B cell (primary cell): ENCODE results near the gene LUC7L. TPM values are rescaled to one million over a fixed set of nuclear protein-coding genes. Genes with fewer than 3 reads are reported as not detected.

Experiments
- ATAC-seq: fragments of 200-7000 bp; cut with Tn5 transposase; one replicate; pipeline ENCODE4 v1.10.0; 2021; ENCODE audit warnings: low read depth, mild to moderate bottlenecking, moderate number of reproducible peaks, moderate library complexity
- CTCF ChIA-PET: fragments of 350-600 bp; sonication (Branson Sonifier 250); formaldehyde crosslinking; loops from one replicate; lab custom pipeline; 2021; ENCODE audit warnings: antibody characterized with exemption, inconsistent platforms; lab: Charles Lee
- POLR2A ChIA-PET: fragments of 350-600 bp; sonication (Branson Sonifier 250); formaldehyde crosslinking; loops from one replicate; lab custom pipeline; 2021; ENCODE audit warnings: antibody characterized with exemption; lab: Charles Lee
- DNase-seq: peaks from one replicate; pipeline ENCODE4 v3.0.0; 2013
- H2AFZ ChIP-seq: 2 replicates; pipeline ENCODE4 v1.6.1; 2012; ENCODE audit warnings: mild to moderate bottlenecking, low read depth, low read length; ENCODE audit not compliant: insufficient read depth, poor library complexity, severe bottlenecking
- H3K27ac ChIP-seq, 2 donors: 1 replicate in 1 of 2; 2 replicates in 1 of 2; pipeline ENCODE4 v1.5.1; 2012 to 2013; ENCODE audit warnings: low read length in 2 of 2, mild to moderate bottlenecking in 2 of 2, moderate library complexity in 1 of 2
- H3K27me3 ChIP-seq, 4 experiments: fragments of 200-600 bp in 1 of 4; sonication (generic) in 1 of 4; replicated peaks in 1 of 4; 1 replicate in 2 of 4; 2 replicates in 2 of 4; pipeline versions ENCODE4 v1.6.1 to v1.7.0; 2013 to 2016; ENCODE audit warnings: low read length in 3 of 4, mild to moderate bottlenecking in 2 of 4, mixed read lengths in 1 of 4, moderate library complexity in 1 of 4; ENCODE audit not compliant: insufficient read depth in 4 of 4, control insufficient read depth in 3 of 4; ENCODE audit errors: control extremely low read depth in 1 of 4
- H3K36me3 ChIP-seq, 2 experiments: replicated peaks in 1 of 2; 1 replicate in 1 of 2; 2 replicates in 1 of 2; pipeline versions ENCODE4 v1.6.1 to v1.7.1; 2013; ENCODE audit warnings: low read length in 1 of 2; ENCODE audit not compliant: insufficient read depth in 2 of 2, control insufficient read depth in 1 of 2; ENCODE audit errors: control extremely low read depth in 1 of 2, extremely low read depth in 1 of 2
- H3K4me1 ChIP-seq, 2 donors: fragments of 200-600 bp in 1 of 2; sonication (generic) in 1 of 2; 1 replicate in 1 of 2; 2 replicates in 1 of 2; pipeline versions ENCODE4 v1.5.1 to v1.6.1; 2013 to 2017; ENCODE audit warnings: low read length in 2 of 2; ENCODE audit not compliant: control insufficient read depth in 2 of 2, insufficient read depth in 2 of 2
- H3K4me2 ChIP-seq: replicated peaks from 2 replicates; pipeline ENCODE3; 2012; ENCODE audit warnings: mild to moderate bottlenecking, low read depth, low read length; ENCODE audit not compliant: poor library complexity, severe bottlenecking
- H3K4me3 ChIP-seq, 5 experiments: fragments of 200-600 bp in 1 of 5; sonication (generic) in 1 of 5; 1 replicate in 3 of 5; 2 replicates in 2 of 5; pipeline versions ENCODE4 v1.5.1 to v1.7.0; 2011 to 2016; ENCODE audit warnings: low read length in 4 of 5, mild to moderate bottlenecking in 4 of 5, low read depth in 2 of 5, control low read depth in 1 of 5, moderate library complexity in 1 of 5; ENCODE audit not compliant: insufficient read depth in 1 of 5; ENCODE audit errors: control extremely low read depth in 1 of 5, extremely low read depth in 1 of 5
- H3K79me2 ChIP-seq: fragments of 200-600 bp; sonication (generic); one replicate; pipeline ENCODE4 v1.6.0; 2016; ENCODE audit warnings: low read length; ENCODE audit not compliant: control insufficient read depth, insufficient read depth
- H3K9ac ChIP-seq: fragments of 200-600 bp; sonication (generic); 2 replicates; pipeline ENCODE4 v1.6.1; 2017; ENCODE audit warnings: mild to moderate bottlenecking, low read length, moderate library complexity
- H3K9me3 ChIP-seq, 3 donors: one replicate each; pipeline versions ENCODE4 v1.6.1 to v1.7.1; 2013; ENCODE audit warnings: low read length in 2 of 3; ENCODE audit not compliant: control insufficient read depth in 2 of 3, insufficient read depth in 1 of 3; ENCODE audit errors: control extremely low read depth in 1 of 3
- H4K20me1 ChIP-seq: 2 replicates; pipeline ENCODE4 v1.6.0; 2012; ENCODE audit warnings: mild to moderate bottlenecking, low read length; ENCODE audit not compliant: insufficient read depth, control insufficient read depth, poor library complexity, severe bottlenecking
- H3K27ac Mint-ChIP-seq: one replicate; pipeline ENCODE4 v1.8.0; 2021; ENCODE audit warnings: mixed read lengths
- H3K27me3 Mint-ChIP-seq: one replicate; pipeline ENCODE4 v1.8.0; 2021; ENCODE audit warnings: mixed read lengths
- H3K4me1 Mint-ChIP-seq: one replicate; pipeline ENCODE4 v1.8.0; 2021; ENCODE audit warnings: mixed read lengths
- H3K4me3 Mint-ChIP-seq: one replicate; pipeline ENCODE4 v1.8.0; 2021; ENCODE audit warnings: mixed read lengths
- H3K9me3 Mint-ChIP-seq: one replicate; pipeline ENCODE4 v1.8.0; 2022; ENCODE audit warnings: mixed read lengths; ENCODE audit not compliant: insufficient read depth
- CTCF ChIP-seq: fragments of 200-600 bp; IDR thresholded peaks from one replicate; pipeline ENCODE4 v1.8.0; 2022; ENCODE audit warnings: antibody characterized with exemption, mild to moderate bottlenecking
- EZH2 ChIP-seq: IDR thresholded peaks from 2 replicates; pipeline ENCODE4 v1.6.1; 2012; ENCODE audit warnings: borderline replicate concordance, low read depth, mild to moderate bottlenecking, moderate library complexity, low read length; ENCODE audit not compliant: insufficient read depth, poor library complexity, severe bottlenecking
- WGBS: methylation state at CpG from one replicate; pipeline ENCODE4 v1.1.5; 2013; ENCODE audit warnings: missing lambda C conversion rate; ENCODE audit not compliant: insufficient coverage; 5-methylcytosine and 5-hydroxymethylcytosine counted together
- intact Hi-C: fragments of 100-400 bp; cut with micrococcal nuclease; formaldehyde crosslinking; loops from one replicate; pipeline ENCODE4 v1.10.0; 2022
- polyA plus RNA-seq: library from polyadenylated mRNA; depleted of rRNA; stranded (reverse); fragments of >200 nt; gene quantifications from 2 replicates; pipeline ENCODE4 v1.2.3, GENCODE V29; 2012
- total RNA-seq, 2 donors: library from RNA; stranded (reverse); fragments of 120-200 nt in 1 of 2; gene quantifications; 1 replicate in 1 of 2; 2 replicates in 1 of 2; pipeline versions ENCODE4 v1.2.3 to v1.2.4, GENCODE V29; 2013 to 2022

LUC7L gene
- total and polyA plus RNA-seq, 2 donors (not counting 1 experiment from before 2014, with no cell fraction given), result 148 to 181 TPM

GRCh38 chr16:245105-245504 is 15.9 kb upstream of the LUC7L start:
- Mint-ChIP-seq H3K4me3 (no peak overlapping the region), H3K27me3 (no peaks in the 10 kb centered on the region), H3K9me3 (no peaks in the 10 kb centered on the region), H3K27ac (no peak overlapping the region), H3K4me1 (peaks cover 8% of the 10 kb centered on the region)
- Histone ChIP-seq H2AFZ (no peak overlapping the region), H3K4me3 (no peak overlapping the region), H3K4me1 (peaks cover 0 to 3% of the 10 kb centered on the region in 2 donors), H3K4me2 (no peak overlapping the region), H3K9ac (no peak overlapping the region), H3K79me2 (peaks cover 66% of the 10 kb centered on the region), H4K20me1 (peaks cover 17% of the 10 kb centered on the region), H3K27me3 (no peaks in the 10 kb centered on the region), H3K27ac (no peak overlapping the region), H3K9me3 (no peaks in the 10 kb centered on the region), H3K36me3 (peaks cover 0 to 4% of the 10 kb centered on the region in 2 experiments)
- TF ChIP-seq CTCF, result no peak
- no peak for TF ChIP-seq EZH2
- ATAC-seq, result no peak
- ChIA-PET POLR2A (no interaction called here), CTCF (interaction anchor here (1.0 kb wide), 1 partner anchor 10 kb away, joined by 3 read pairs; no protein-coding TSS in a partner anchor)
- WGBS, result 100% methylated on average over 7 of the region's 9 CpGs
- intact Hi-C loops, result no loop called here
- no peak for DNase-seq

- no peaks in the 10 kb centered on the region for H3K9me3 ChIP-seq
- no peak overlapping the region for H3K4me3 ChIP-seq
- ChIA-PET CTCF (interaction anchor here (0.7 kb wide), 1 partner anchor 909 kb away, joined by 4 read pairs; no protein-coding TSS in a partner anchor), POLR2A (no interaction called here)
- DNase-seq (no peak), ATAC-seq (no peak)
- H3K9me3 Mint-ChIP-seq, result no peaks in the 10 kb centered on the region
- no peak overlapping the region for H3K9ac ChIP-seq
- H3K27ac Mint-ChIP-seq, result no peak overlapping the region
- TF ChIP-seq EZH2, result no peak
- TF ChIP-seq CTCF, result no peak
- no peaks in the 10 kb centered on the region for H3K27me3 ChIP-seq
- no peak overlapping the region for H3K4me3 Mint-ChIP-seq
- no peaks in the 10 kb centered on the region for H3K36me3 ChIP-seq
- H3K4me1 Mint-ChIP-seq, result peaks cover 15% of the 10 kb centered on the region
- H3K27ac ChIP-seq, result no peak overlapping the region
- H4K20me1 ChIP-seq, result peaks cover 24% of the 10 kb centered on the region
- H3K27me3 Mint-ChIP-seq, result no peaks in the 10 kb centered on the region
- H3K4me1 ChIP-seq, result peaks cover 0 to 3% of the 10 kb centered on the region in 2 donors
- H2AFZ ChIP-seq, result no peak overlapping the region
- intact Hi-C loops, result no loop called here
- WGBS, result 89% methylated on average over 3 of the region's 4 CpGs
- H3K79me2 ChIP-seq, result peaks cover 60% of the 10 kb centered on the region
- no peak overlapping the region for H3K4me2 ChIP-seq
Observed at GRCh38 chr16:243348-243747, 14.1 kb upstream of the LUC7L start.
